HepG2 (cell line): ENCODE results near the gene DACH2. TPM values are rescaled to one million over a fixed set of nuclear protein-coding genes. Genes with fewer than 3 reads are reported as not detected.

ENCODE experiments used
- AGO1 ChIP-seq: fragments of 200-400 bp; formaldehyde crosslinking; IDR thresholded peaks from 2 replicates; pipeline ENCODE4 v1.6.1; 2017; ENCODE audit warnings: mild to moderate bottlenecking, low read depth, low read length, moderate library complexity; ENCODE audit not compliant: poor library complexity, severe bottlenecking
- ARID5B ChIP-seq: IDR thresholded peaks from 2 replicates; pipeline ENCODE4 v1.4.0; 2020; ENCODE audit warnings: mild to moderate bottlenecking, missing genetic modification reagents
- EP300 ChIP-seq, 3 experiments: sonication (generic) in 1 of 3; formaldehyde crosslinking in 1 of 3; IDR thresholded peaks; 2 replicates each; pipeline versions ENCODE4 v1.5.1 to v1.6.1; 2011 to 2020; ENCODE audit warnings: low read depth in 2 of 3, low read length in 2 of 3, borderline replicate concordance in 1 of 3, improper control_type of control experiment in 1 of 3, mild to moderate bottlenecking in 1 of 3, missing genetic modification reagents in 1 of 3, moderate library complexity in 1 of 3
- MXD1 ChIP-seq: sonication (generic); formaldehyde crosslinking; IDR thresholded peaks from 2 replicates; pipeline ENCODE4 v1.4.0; 2020; ENCODE audit warnings: mild to moderate bottlenecking, missing genetic modification reagents
- SMAD3 ChIP-seq: sonication (generic); formaldehyde crosslinking; IDR thresholded peaks from 2 replicates; pipeline ENCODE4 v1.4.0; 2020; ENCODE audit warnings: missing genetic modification reagents
- SSRP1 ChIP-seq: IDR thresholded peaks from 2 replicates; pipeline ENCODE4 v1.6.1; 2016; ENCODE audit warnings: control low read depth
- TCF7 ChIP-seq: sonication (generic); IDR thresholded peaks from 2 replicates; pipeline ENCODE4 v1.6.1; 2016; ENCODE audit warnings: antibody characterized with exemption, low read depth
- ZNF12 ChIP-seq: sonication (generic); formaldehyde crosslinking; IDR thresholded peaks from 2 replicates; pipeline ENCODE4 v1.5.0; 2020; ENCODE audit warnings: missing genetic modification reagents
- ZNF44 ChIP-seq: sonication (generic); formaldehyde crosslinking; IDR thresholded peaks from 2 replicates; pipeline ENCODE4 v1.5.1; 2020; ENCODE audit warnings: mild to moderate bottlenecking, missing genetic modification reagents
- polyA plus RNA-seq, 8 experiments: library from polyadenylated mRNA; depleted of rRNA in 3 of 8; stranded (reverse) in 7 of 8; unstranded in 1 of 8; fragments of >200 nt; fragmentation: Illumina TruSeq in 4 of 8; extraction: Trizol in 4 of 8; gene quantifications; 2 replicates each; pipeline versions ENCODE4 v1.2.1 to v1.2.3, GENCODE V29; 2011 to 2016; ENCODE audit warnings: low read depth in 4 of 8, missing spikeins in 1 of 8, mixed read lengths in 1 of 8; ENCODE audit not compliant: insufficient read depth in 1 of 8
- total RNA-seq, 5 experiments: library from RNA; depleted of rRNA; stranded (reverse); fragments of >200 nt; fragmentation: Illumina TruSeq; extraction: Trizol; gene quantifications; 2 replicates each; pipeline ENCODE4 v1.2.3, GENCODE V29; 2016; ENCODE audit warnings: low read depth in 1 of 5
- TF ChIP-seq, protein P1 (sequence below): sonication (generic); formaldehyde crosslinking; IDR thresholded peaks from 2 replicates; pipeline ENCODE4 v1.5.0; 2020; ENCODE audit warnings: missing genetic modification reagents, mild to moderate bottlenecking, borderline replicate concordance
- TF ChIP-seq, protein P2 (sequence below): sonication (generic); formaldehyde crosslinking; IDR thresholded peaks from 2 replicates; pipeline ENCODE4 v1.4.0; 2020; ENCODE audit warnings: missing genetic modification reagents
- TF ChIP-seq, protein P3 (sequence below): sonication (generic); formaldehyde crosslinking; IDR thresholded peaks from 2 replicates; pipeline ENCODE4 v1.5.1; 2020; ENCODE audit warnings: mild to moderate bottlenecking, missing genetic modification reagents, borderline replicate concordance

The DACH2 gene
- total and polyA plus RNA-seq, 2 of the 13 experiments (the other 11 are each of a cell fraction or from before 2014, with no cell fraction given): not detected

DNA sequence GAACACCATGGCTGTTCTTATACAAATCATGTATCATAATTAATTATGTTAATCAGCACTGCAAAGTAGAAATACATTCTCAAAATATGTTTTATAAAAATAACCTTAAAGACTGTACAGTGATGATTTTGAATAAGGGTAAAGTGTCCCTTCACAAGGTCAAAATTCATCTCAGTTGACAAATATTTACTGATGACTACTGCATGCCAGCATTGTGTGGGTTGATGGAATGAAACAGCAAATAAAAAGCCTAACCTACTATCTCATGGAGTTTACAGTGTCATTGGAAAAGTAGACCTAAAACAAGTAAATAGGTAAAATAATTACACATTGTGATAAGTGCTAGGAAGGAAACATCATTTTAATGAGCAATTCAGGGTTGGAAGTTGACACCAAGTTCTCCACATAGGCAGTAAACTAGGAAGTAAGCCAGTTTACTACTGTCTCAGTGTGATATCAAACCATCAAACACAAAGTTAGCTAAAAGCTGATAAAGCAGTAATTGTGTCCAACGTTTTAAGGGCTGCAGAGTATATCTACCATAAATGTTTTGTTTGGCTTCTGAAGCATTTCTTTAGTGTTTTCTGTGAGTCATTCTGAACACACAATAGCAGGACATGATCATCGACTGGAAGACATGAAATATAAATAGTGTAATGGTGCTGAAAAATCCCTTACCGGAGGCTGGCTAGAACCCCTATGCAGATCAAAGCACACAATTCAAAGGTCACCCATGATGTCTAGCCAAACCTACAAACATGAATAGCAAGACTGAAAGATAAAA lies 221.8 kb downstream of the DACH2 start (continued):
- TF ChIP-seq EP300 (IDR thresholded peaks at IDR 0.05; ENCODE audit: low read depth in 2 of 2, low read length in 2 of 2) (peak in 1 of 2 experiments; percentile 88; a peak in 2 of 4 replicates), EP300 (CRISPR knock-in tag; IDR thresholded peaks at IDR 0.05; ENCODE audit: borderline replicate concordance) (peak; percentile 62; the same call in 1 of the 2 replicates), AGO1 (no peak), ARID5B (CRISPR knock-in tag) (peak; percentile 75; the same call in 1 of the 2 replicates), SSRP1 (CRISPR knock-in tag) (0 out of 2 replicates have a peak, but pooled peaks have one; percentile 28), ZNF44 (CRISPR knock-in tag) (no peak), MXD1 (CRISPR knock-in tag) (no peak), ZNF12 (CRISPR knock-in tag) (no peak), SMAD3 (0 out of 2 replicates have a peak, but pooled peaks have one; percentile 21), TCF7 (peak; percentile 85)
- TF ChIP-seq, protein P1, sequence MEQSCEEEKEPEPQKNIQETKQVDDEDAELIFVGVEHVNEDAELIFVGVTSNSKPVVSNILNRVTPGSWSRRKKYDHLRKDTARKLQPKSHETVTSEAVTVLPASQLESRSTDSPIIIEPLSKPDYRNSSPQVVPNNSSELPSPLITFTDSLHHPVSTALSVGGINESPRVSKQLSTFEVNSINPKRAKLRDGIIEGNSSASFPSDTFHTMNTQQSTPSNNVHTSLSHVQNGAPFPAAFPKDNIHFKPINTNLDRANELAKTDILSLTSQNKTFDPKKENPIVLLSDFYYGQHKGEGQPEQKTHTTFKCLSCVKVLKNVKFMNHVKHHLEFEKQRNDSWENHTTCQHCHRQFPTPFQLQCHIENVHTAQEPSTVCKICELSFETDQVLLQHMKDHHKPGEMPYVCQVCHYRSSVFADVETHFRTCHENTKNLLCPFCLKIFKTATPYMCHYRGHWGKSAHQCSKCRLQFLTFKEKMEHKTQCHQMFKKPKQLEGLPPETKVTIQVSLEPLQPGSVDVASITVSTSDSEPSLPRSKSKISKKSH (CRISPR knock-in tag): no peak
- TF ChIP-seq, protein P2, sequence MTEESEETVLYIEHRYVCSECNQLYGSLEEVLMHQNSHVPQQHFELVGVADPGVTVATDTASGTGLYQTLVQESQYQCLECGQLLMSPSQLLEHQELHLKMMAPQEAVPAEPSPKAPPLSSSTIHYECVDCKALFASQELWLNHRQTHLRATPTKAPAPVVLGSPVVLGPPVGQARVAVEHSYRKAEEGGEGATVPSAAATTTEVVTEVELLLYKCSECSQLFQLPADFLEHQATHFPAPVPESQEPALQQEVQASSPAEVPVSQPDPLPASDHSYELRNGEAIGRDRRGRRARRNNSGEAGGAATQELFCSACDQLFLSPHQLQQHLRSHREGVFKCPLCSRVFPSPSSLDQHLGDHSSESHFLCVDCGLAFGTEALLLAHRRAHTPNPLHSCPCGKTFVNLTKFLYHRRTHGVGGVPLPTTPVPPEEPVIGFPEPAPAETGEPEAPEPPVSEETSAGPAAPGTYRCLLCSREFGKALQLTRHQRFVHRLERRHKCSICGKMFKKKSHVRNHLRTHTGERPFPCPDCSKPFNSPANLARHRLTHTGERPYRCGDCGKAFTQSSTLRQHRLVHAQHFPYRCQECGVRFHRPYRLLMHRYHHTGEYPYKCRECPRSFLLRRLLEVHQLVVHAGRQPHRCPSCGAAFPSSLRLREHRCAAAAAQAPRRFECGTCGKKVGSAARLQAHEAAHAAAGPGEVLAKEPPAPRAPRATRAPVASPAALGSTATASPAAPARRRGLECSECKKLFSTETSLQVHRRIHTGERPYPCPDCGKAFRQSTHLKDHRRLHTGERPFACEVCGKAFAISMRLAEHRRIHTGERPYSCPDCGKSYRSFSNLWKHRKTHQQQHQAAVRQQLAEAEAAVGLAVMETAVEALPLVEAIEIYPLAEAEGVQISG (CRISPR knock-in tag): no peak
- TF ChIP-seq, protein P3, sequence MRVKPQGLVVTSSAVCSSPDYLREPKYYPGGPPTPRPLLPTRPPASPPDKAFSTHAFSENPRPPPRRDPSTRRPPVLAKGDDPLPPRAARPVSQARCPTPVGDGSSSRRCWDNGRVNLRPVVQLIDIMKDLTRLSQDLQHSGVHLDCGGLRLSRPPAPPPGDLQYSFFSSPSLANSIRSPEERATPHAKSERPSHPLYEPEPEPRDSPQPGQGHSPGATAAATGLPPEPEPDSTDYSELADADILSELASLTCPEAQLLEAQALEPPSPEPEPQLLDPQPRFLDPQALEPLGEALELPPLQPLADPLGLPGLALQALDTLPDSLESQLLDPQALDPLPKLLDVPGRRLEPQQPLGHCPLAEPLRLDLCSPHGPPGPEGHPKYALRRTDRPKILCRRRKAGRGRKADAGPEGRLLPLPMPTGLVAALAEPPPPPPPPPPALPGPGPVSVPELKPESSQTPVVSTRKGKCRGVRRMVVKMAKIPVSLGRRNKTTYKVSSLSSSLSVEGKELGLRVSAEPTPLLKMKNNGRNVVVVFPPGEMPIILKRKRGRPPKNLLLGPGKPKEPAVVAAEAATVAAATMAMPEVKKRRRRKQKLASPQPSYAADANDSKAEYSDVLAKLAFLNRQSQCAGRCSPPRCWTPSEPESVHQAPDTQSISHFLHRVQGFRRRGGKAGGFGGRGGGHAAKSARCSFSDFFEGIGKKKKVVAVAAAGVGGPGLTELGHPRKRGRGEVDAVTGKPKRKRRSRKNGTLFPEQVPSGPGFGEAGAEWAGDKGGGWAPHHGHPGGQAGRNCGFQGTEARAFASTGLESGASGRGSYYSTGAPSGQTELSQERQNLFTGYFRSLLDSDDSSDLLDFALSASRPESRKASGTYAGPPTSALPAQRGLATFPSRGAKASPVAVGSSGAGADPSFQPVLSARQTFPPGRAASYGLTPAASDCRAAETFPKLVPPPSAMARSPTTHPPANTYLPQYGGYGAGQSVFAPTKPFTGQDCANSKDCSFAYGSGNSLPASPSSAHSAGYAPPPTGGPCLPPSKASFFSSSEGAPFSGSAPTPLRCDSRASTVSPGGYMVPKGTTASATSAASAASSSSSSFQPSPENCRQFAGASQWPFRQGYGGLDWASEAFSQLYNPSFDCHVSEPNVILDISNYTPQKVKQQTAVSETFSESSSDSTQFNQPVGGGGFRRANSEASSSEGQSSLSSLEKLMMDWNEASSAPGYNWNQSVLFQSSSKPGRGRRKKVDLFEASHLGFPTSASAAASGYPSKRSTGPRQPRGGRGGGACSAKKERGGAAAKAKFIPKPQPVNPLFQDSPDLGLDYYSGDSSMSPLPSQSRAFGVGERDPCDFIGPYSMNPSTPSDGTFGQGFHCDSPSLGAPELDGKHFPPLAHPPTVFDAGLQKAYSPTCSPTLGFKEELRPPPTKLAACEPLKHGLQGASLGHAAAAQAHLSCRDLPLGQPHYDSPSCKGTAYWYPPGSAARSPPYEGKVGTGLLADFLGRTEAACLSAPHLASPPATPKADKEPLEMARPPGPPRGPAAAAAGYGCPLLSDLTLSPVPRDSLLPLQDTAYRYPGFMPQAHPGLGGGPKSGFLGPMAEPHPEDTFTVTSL (CRISPR knock-in tag): peak; percentile 74; the same call in 1 of the 2 replicates
